Kidney (tissue), 14 donors: ENCODE measurements around the gene PNPLA7. TPM values are rescaled to one million over a fixed set of nuclear protein-coding genes. Genes with fewer than 3 reads are reported as not detected.

Experiments used
- DNase-seq, 5 donors: peaks; one replicate each; pipeline ENCODE4 v3.0.0-alpha.2; 2013 to 2020
- FAIRE-seq: peaks from 2 replicates; lab custom pipeline; 2012; peaks lifted over from hg19 to GRCh38; lab: Jason Lieb, UNC
- H3K27ac ChIP-seq, 2 donors: one replicate each; pipeline ENCODE4 v1.7.0; 2013; ENCODE audit warnings: low read depth in 2 of 2, low read length in 2 of 2, inconsistent platforms in 1 of 2
- H3K27me3 ChIP-seq: one replicate; pipeline ENCODE4 v1.7.1; 2013; ENCODE audit warnings: low read length, inconsistent platforms; ENCODE audit not compliant: control insufficient read depth, insufficient read depth
- H3K36me3 ChIP-seq, 3 donors: one replicate each; pipeline versions ENCODE4 v1.7.0 to v1.7.1; 2013; ENCODE audit warnings: low read length in 3 of 3, control low read depth in 1 of 3, inconsistent platforms in 1 of 3; ENCODE audit not compliant: insufficient read depth in 3 of 3, control insufficient read depth in 2 of 3
- H3K4me1 ChIP-seq, 3 donors: one replicate each; pipeline versions ENCODE4 v1.7.0 to v1.7.1; 2013; ENCODE audit warnings: low read length in 3 of 3, inconsistent platforms in 1 of 3, low read depth in 1 of 3; ENCODE audit not compliant: control insufficient read depth in 2 of 3, insufficient read depth in 2 of 3
- H3K4me3 ChIP-seq, 3 donors: one replicate each; pipeline versions ENCODE4 v1.7.0 to v1.8.1; 2013; ENCODE audit warnings: low read length in 3 of 3, control low read depth in 1 of 3, inconsistent platforms in 1 of 3
- H3K9ac ChIP-seq, 3 donors: one replicate each; pipeline versions ENCODE4 v1.7.0 to v1.7.1; 2013; ENCODE audit warnings: low read length in 3 of 3, control low read depth in 1 of 3, inconsistent platforms in 1 of 3
- H3K9me3 ChIP-seq, 3 donors: one replicate each; pipeline versions ENCODE4 v1.7.0 to v1.7.1; 2013; ENCODE audit warnings: low read length in 3 of 3, control low read depth in 1 of 3, inconsistent platforms in 1 of 3; ENCODE audit not compliant: control insufficient read depth in 2 of 3, insufficient read depth in 1 of 3
- CTCF ChIP-seq: IDR thresholded peaks from 3 replicates; pipeline ENCODE4 v1.5.1; 2012; ENCODE audit warnings: mild to moderate bottlenecking, moderate library complexity, borderline replicate concordance; ENCODE audit not compliant: insufficient read depth; ENCODE audit errors: extremely low read depth
- intact Hi-C: fragments of 100-400 bp; cut with DNase I; formaldehyde crosslinking; loops from one replicate; pipeline ENCODE4 v1.11.1; 2022
- polyA plus RNA-seq: library from polyadenylated mRNA; stranded (reverse); fragments of 350-450 nt; fragmentation: Illumina TruSeq; extraction: RNeasy Lipid Tissue Mini Kit (QIAGEN cat#74804); gene quantifications from one replicate; pipeline ENCODE4 v1.2.3, GENCODE V29; 2014; ENCODE audit warnings: low read depth, low replicate concordance; ENCODE audit not compliant: insufficient read depth
- total RNA-seq: library from RNA; stranded (reverse); fragmentation: NEBNext Ultra II Directional; extraction: Animal tissue kit (Norgen Biotek cat#: 25700); gene quantifications from one replicate; pipeline ENCODE4 v1.2.1, GENCODE V29; 2021
- donor health status: control.
- donor health status: control.
- donor health status: control.
- donor health status: control.
- donor health status: control.
- donor health status: DM: yes; HTN: yes; CAD: no.
- donor health status: Normal renal cell carcinoma (clear cell type).

PNPLA7 gene
- total and polyA plus RNA-seq, 2 donors from 2014 or later, result 2.1 to 9.6 TPM

GRCh38 chr9:137459152-137459600 is 91.0 kb downstream of the PNPLA7 start, which contains the start of gene NSMF:
TSS of gene NSMF (minus strand) at chr9:137459334. CDS start at chr9:137459102, 232 bp downstream.
- no peaks in the 10 kb centered on the region for H3K36me3 ChIP-seq
- FAIRE-seq, result no peak
- H3K27ac ChIP-seq, result peak within 1 kb of the TSS; percentile 43 to 54
- no peaks in the 10 kb centered on the region for H3K27me3 ChIP-seq
- H3K9me3 ChIP-seq, result no peaks in the 10 kb centered on the region
- peak within 1 kb of the TSS in 2 of 3 donors; percentile 36 to 54 for H3K9ac ChIP-seq
- no peak for TF ChIP-seq CTCF
- H3K4me1 ChIP-seq, result peaks cover 0 to 28% (median 7%) of the 10 kb centered on the region in 3 donors
- H3K4me3 ChIP-seq, result peak within 1 kb of the TSS; percentile 31 to 55 (median 53)
- DNase-seq, result peak; percentile 92 to 98 (median 96)
- intact Hi-C loops, result no loop called here

- DNase-seq (peak; percentile 18 to 86 (median 55)), FAIRE-seq (no peak)
- Histone ChIP-seq H3K27ac (peak overlapping the region; percentile 17 to 43), H3K9me3 (no peaks in the 10 kb centered on the region), H3K9ac (peak overlapping the region in 1 of 3 donors; percentile 34), H3K4me1 (peaks cover 0 to 28% (median 7%) of the 10 kb centered on the region in 3 donors), H3K36me3 (no peaks in the 10 kb centered on the region), H3K27me3 (no peaks in the 10 kb centered on the region), H3K4me3 (peak overlapping the region in 2 of 3 donors; percentile 29 to 55)
- intact Hi-C loops, result no loop called here
- TF ChIP-seq CTCF, result no peak
These were observed 91.7 kb downstream of the PNPLA7 start for GRCh38 chr9:137458194-137459151.

- no peaks in the 10 kb centered on the region for H3K9me3 ChIP-seq
- no peak for TF ChIP-seq CTCF
- H3K4me3 ChIP-seq, result peak overlapping the region in 1 of 3 donors; percentile 55
- H3K9ac ChIP-seq, result no peak overlapping the region
- intact Hi-C loops, result no loop called here
- FAIRE-seq (no peak), DNase-seq (peak in 2 of 5 donors; percentile 68 to 77)
- H3K27me3 ChIP-seq, result no peaks in the 10 kb centered on the region
- peaks cover 0 to 28% (median 7%) of the 10 kb centered on the region in 3 donors for H3K4me1 ChIP-seq
- no peaks in the 10 kb centered on the region for H3K36me3 ChIP-seq
- H3K27ac ChIP-seq, result peak overlapping the region in 1 of 2 donors; percentile 43
These were observed 92.6 kb downstream of the PNPLA7 start for GRCh38 chr9:137457406-137458193.
